Aorta (tissue), 5 donors: Measurements from ENCODE around the gene ITGB2. TPM values are rescaled to one million over a fixed set of nuclear protein-coding genes. Genes with fewer than 3 reads are reported as not detected.

Experiments
- ATAC-seq: fragments of 200-7000 bp; cut with Tn5 transposase; one replicate; pipeline ENCODE4 v1.9.1; 2022; ENCODE audit warnings: moderate library complexity; ENCODE audit not compliant: low FRiP score
- DNase-seq, 2 donors: peaks; one replicate each; pipeline ENCODE4 v3.0.0-alpha.2; 2020
- H3K27ac ChIP-seq, 2 donors: one replicate each; pipeline ENCODE4 v1.5.1; 2013; ENCODE audit warnings: low read length in 2 of 2, mild to moderate bottlenecking in 2 of 2, moderate library complexity in 2 of 2, control low read depth in 1 of 2, inconsistent platforms in 1 of 2, low read depth in 1 of 2
- H3K27me3 ChIP-seq, 2 donors: one replicate each; pipeline ENCODE4 v1.6.1; 2013; ENCODE audit warnings: control low read depth in 1 of 2, low read length in 1 of 2, mild to moderate bottlenecking in 1 of 2, moderate library complexity in 1 of 2; ENCODE audit not compliant: insufficient read depth in 2 of 2, control insufficient read depth in 1 of 2
- H3K36me3 ChIP-seq, 2 donors: one replicate each; pipeline ENCODE4 v1.6.1; 2013; ENCODE audit warnings: control low read depth in 1 of 2, low read length in 1 of 2, mild to moderate bottlenecking in 1 of 2; ENCODE audit not compliant: insufficient read depth in 2 of 2, control insufficient read depth in 1 of 2
- H3K4me1 ChIP-seq, 2 donors: one replicate each; pipeline ENCODE4 v1.6.1; 2013; ENCODE audit warnings: low read length in 2 of 2, control low read depth in 1 of 2, mild to moderate bottlenecking in 1 of 2, moderate library complexity in 1 of 2; ENCODE audit not compliant: insufficient read depth in 2 of 2, control insufficient read depth in 1 of 2
- H3K4me3 ChIP-seq, 2 donors: one replicate each; pipeline ENCODE4 v1.5.1; 2013; ENCODE audit warnings: low read length in 2 of 2, control low read depth in 1 of 2, mild to moderate bottlenecking in 1 of 2
- H3K9me3 ChIP-seq: one replicate; pipeline ENCODE4 v1.6.1; 2013; ENCODE audit warnings: mild to moderate bottlenecking, low read length; ENCODE audit not compliant: control insufficient read depth
- WGBS, 2 donors: extraction: QIAGEN DNeasy Blood & Tissue Kit; methylation state at CpG; one replicate each; pipeline ENCODE4 v1.1.7; 2013; 5-methylcytosine and 5-hydroxymethylcytosine counted together
- intact Hi-C, 2 donors: fragments of 100-400 bp; cut with DNase I; formaldehyde crosslinking; loops; one replicate each; pipeline versions ENCODE4 v1.14.2 to v1.15.0; 2022
- polyA plus RNA-seq, 2 donors: library from polyadenylated mRNA; stranded (reverse); fragments of 200-250 nt; gene quantifications; one replicate each; pipeline ENCODE4 v1.2.3, GENCODE V29; 2013
- total RNA-seq, 2 donors: library from RNA; stranded (reverse); fragmentation: NEBNext Ultra II Directional; extraction: Animal tissue kit (Norgen Biotek cat#: 25700); gene quantifications; one replicate each; pipeline ENCODE4 v1.2.1, GENCODE V29; 2021
- donor health status: healthy with polysubstance abuse.
- donor health status: Bipolar disorder and iron deficiency.
- donor health status: DM: no; HTN: no; CAD: no.
- donor health status: DM: no; HTN: no; CAD: no.
- donor health status: DM: yes; HTN: yes; CAD: no.

The ITGB2 gene
- total and polyA plus RNA-seq, 4 donors = 6.7 to 110 (median 57.0) TPM

DNA sequence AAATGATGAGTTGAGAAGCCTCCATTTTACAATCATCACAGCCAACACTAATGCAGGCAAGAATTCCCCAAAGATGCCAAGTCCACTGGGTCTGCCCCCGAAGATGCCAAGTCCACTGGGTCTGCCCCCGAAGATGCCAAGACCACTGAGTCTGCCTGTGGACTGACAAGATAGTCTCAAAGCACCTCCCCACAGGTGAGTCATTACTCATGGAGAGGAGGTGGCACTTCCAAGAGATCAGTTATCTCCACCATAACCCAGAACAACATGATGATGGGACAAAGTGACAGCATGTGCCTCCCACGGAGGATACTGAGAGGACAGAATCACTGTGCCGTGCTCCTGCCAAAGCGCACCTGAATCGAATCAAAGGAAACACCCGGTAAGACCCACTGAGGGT lies 52.0 kb downstream of the ITGB2 start:
- Histone ChIP-seq H3K36me3 (no peaks in the 10 kb centered on the region), H3K27me3 (no peaks in the 10 kb centered on the region), H3K4me1 (peaks cover 0 to 4% of the 10 kb centered on the region in 2 donors), H3K9me3 (no peaks in the 10 kb centered on the region), H3K4me3 (no peak overlapping the region), H3K27ac (peak overlapping the region; percentile 46 to 93)
- ATAC-seq = no peak
- peak in 1 of 2 donors; percentile 37 for DNase-seq
- intact Hi-C loops = loop anchor here in 1 of 2 donors (5.0 kb wide), 1 partner anchor 66 kb away; the partner anchor contains the start of gene UBE2G2
- WGBS, 2 donors = 84 to 88% methylated on average over 7 of the region's 7 CpGs

DNA sequence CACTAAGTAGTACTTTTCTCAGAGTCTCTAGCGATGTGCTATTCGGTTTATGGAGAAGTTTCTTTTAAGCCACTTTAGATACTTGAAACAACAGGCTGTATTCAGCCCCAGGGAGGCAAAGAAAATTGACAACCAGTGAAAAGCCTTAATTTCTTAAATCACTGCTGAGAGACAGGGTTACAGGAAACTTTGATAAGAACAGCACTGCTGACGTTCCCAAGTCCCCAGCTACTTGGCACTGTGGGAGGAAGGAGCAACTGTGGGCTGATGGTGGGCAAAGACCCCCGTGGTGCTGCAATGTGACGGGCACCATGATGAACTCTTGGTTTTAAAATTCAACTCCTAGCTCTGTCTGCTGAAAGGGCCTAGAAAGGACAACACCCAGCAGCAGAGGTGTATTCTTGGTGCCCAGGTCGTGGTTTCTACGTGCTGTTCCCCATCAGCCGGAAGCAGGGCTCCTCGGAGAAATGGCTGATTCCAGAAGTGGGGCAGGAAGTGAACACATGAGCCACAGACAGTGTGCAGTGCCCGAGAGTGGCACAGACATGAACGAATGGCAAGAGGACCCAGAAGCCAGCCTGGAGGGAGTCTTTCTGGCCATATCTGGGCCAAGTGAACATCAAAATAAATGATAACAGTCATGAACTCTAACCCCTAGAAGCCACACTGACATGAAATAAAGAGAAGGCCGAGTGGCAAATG lies 52.5 kb downstream of the ITGB2 start:
- DNase-seq (peak; percentile 52 to 67), ATAC-seq (no peak)
- peaks cover 0 to 4% of the 10 kb centered on the region in 2 donors for H3K4me1 ChIP-seq
- intact Hi-C loops = loop anchor here in 1 of 2 donors (5.0 kb wide), 1 partner anchor 66 kb away; the partner anchor contains the start of gene UBE2G2
- H3K27ac ChIP-seq = peak overlapping the region; percentile 46 to 93
- no peaks in the 10 kb centered on the region for H3K36me3 ChIP-seq
- H3K27me3 ChIP-seq = no peaks in the 10 kb centered on the region
- 60 to 63% methylated on average over 12 of the region's 12 CpGs for WGBS, 2 donors
- H3K9me3 ChIP-seq = no peaks in the 10 kb centered on the region
- no peak overlapping the region for H3K4me3 ChIP-seq

GRCh38 chr21:44867464-44867863 lies 53.2 kb downstream of the ITGB2 start:
- Histone ChIP-seq H3K4me1 (peaks cover 0 to 4% of the 10 kb centered on the region in 2 donors), H3K27ac (no peak overlapping the region), H3K27me3 (no peaks in the 10 kb centered on the region), H3K9me3 (no peaks in the 10 kb centered on the region), H3K36me3 (no peaks in the 10 kb centered on the region), H3K4me3 (no peak overlapping the region)
- DNase-seq = peak; percentile 21 to 74
- intact Hi-C loops = loop anchor here in 1 of 2 donors (5.0 kb wide), 1 partner anchor 65 kb away; the partner anchor contains the start of gene UBE2G2
- 84 to 87% methylated on average over 15 of the region's 15 CpGs for WGBS, 2 donors
- ATAC-seq = no peak

DNA sequence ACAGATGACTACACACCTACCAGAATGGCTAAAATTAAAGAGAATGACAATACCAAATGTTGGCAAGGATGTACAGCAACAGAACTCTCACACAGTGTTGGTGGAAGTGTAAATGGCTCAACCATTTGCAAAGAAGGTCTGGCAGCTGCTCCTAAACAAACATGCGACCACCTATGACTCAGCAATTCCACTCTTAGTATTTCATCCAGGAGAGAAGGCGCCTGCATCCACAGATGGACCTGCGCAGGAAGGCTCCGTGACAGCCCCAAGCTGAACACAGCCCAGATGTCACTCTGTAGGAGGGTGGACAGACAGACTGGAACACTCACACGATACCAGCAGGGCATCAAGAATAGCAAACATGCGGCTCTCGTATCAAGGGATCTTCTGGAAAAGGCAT lies 53.9 kb downstream of the ITGB2 start:
- Histone ChIP-seq H3K4me1 (peaks cover 0 to 4% of the 10 kb centered on the region in 2 donors), H3K27ac (no peak overlapping the region), H3K4me3 (no peak overlapping the region)

DNA sequence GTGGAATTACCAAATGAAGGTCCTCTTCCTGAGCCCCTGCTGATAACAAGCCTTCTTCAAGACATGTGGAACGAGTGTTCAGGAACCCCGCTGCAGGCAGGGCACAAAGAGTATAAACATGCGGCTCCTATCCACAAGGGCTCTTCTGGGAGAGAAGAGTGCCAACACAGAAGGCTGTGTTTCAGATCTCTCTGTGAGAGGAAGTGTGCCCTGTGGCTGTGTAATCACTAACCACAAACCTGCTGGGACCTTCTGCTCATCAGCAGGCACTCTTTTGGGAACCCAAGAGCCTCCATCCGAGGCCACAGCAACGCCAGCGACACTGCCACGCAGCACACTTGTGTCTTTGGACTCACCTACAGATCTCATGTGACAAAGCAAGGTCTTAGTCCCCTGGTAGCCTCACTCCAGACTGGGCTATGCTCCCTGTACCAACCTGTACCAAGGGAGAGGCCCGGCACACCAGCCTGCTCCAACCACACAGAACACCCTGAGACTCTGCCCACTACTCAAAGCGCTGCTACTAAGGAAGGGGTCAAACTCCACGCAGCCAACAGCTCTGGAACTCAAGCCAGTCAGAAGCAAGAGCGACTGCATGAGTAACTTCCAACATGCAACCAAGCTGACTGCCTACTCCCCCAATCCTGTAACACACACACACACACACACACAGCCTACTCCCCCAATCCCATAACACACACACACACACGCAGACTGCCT lies 55.0 kb downstream of the ITGB2 start:
- ATAC-seq = no peak
- H3K9me3 ChIP-seq = no peaks in the 10 kb centered on the region
- peak; percentile 50 to 65 for DNase-seq
- H3K27ac ChIP-seq = no peak overlapping the region
- 70 to 71% methylated on average over 12 of the region's 12 CpGs for WGBS, 2 donors
- no peaks in the 10 kb centered on the region for H3K36me3 ChIP-seq
- intact Hi-C loops = loop anchor here in 1 of 2 donors (5.0 kb wide), 1 partner anchor 63 kb away; the partner anchor contains the start of gene UBE2G2
- H3K4me1 ChIP-seq = peaks cover 0 to 2% of the 10 kb centered on the region in 2 donors
- H3K27me3 ChIP-seq = no peaks in the 10 kb centered on the region
- H3K4me3 ChIP-seq = no peak overlapping the region

More for the DNA sequence above, 53.9 kb downstream of the ITGB2 start:
- Histone ChIP-seq H3K36me3 (no peaks in the 10 kb centered on the region), H3K27me3 (no peaks in the 10 kb centered on the region), H3K9me3 (no peaks in the 10 kb centered on the region)
- intact Hi-C loops = loop anchor here in 1 of 2 donors (5.0 kb wide), 1 partner anchor 64 kb away; the partner anchor contains the start of gene UBE2G2
- ATAC-seq (no peak), DNase-seq (peak; percentile 31 to 37)
- WGBS, 2 donors = 52 to 57% methylated on average over 7 of the region's 7 CpGs

GRCh38 chr21:44862869-44863685 lies 57.6 kb downstream of the ITGB2 start:
- intact Hi-C loops = no loop called here
- H3K4me3 ChIP-seq = no peak overlapping the region
- peaks cover 4 to 6% of the 10 kb centered on the region in 2 donors for H3K36me3 ChIP-seq
- peak in 1 of 2 donors; percentile 50 for DNase-seq
- WGBS, 2 donors = 81 to 87% methylated on average over 24 to 25 of the region's 25 CpGs
- no peak overlapping the region for H3K27ac ChIP-seq
- H3K4me1 ChIP-seq = no peaks in the 10 kb centered on the region
- no peak for ATAC-seq
- H3K27me3 ChIP-seq = no peaks in the 10 kb centered on the region
- no peaks in the 10 kb centered on the region for H3K9me3 ChIP-seq

GRCh38 chr21:44858791-44859190 lies 61.9 kb downstream of the ITGB2 start:
- intact Hi-C loops = no loop called here
- H3K36me3 ChIP-seq = peaks cover 8 to 13% of the 10 kb centered on the region in 2 donors
- H3K4me1 ChIP-seq = no peaks in the 10 kb centered on the region
- no peak overlapping the region for H3K27ac ChIP-seq
- DNase-seq = peak; percentile 23 to 41
- WGBS, 2 donors = 60 to 65% methylated on average over 10 of the region's 10 CpGs
- H3K4me3 ChIP-seq = no peak overlapping the region
- ATAC-seq = no peak
- H3K27me3 ChIP-seq = no peaks in the 10 kb centered on the region
- H3K9me3 ChIP-seq = no peaks in the 10 kb centered on the region

- Histone ChIP-seq H3K4me3 (no peak overlapping the region), H3K27ac (no peak overlapping the region), H3K4me1 (no peaks in the 10 kb centered on the region), H3K9me3 (no peaks in the 10 kb centered on the region), H3K27me3 (no peaks in the 10 kb centered on the region), H3K36me3 (peaks cover 8 to 13% of the 10 kb centered on the region in 2 donors)
- intact Hi-C loops = no loop called here
- DNase-seq = peak; percentile 42
- ATAC-seq = no peak
- 75 to 78% methylated on average over 15 of the region's 15 CpGs for WGBS, 2 donors
Observed at GRCh38 chr21:44858291-44858690, 62.4 kb downstream of the ITGB2 start.
